BE2C (cell line): Measurements from ENCODE around the gene SLC26A4.
A peak's percentile ranks its signal among the peaks of the same experiment; 100 is the strongest.

Experiments used
- DNase-seq: peaks from one replicate; pipeline ENCODE4 v3.0.0-alpha.2; 2020
- H3K27me3 ChIP-seq: fragments of 250-450 bp; sonication (Bioruptor Pico); 2 replicates; pipeline ENCODE4 v1.5.1; 2020; ENCODE audit warnings: mild to moderate bottlenecking
- H3K36me3 ChIP-seq: fragments of 250-450 bp; sonication (Bioruptor Pico); 2 replicates; pipeline ENCODE4 v1.5.1; 2020; ENCODE audit warnings: mild to moderate bottlenecking
- H3K4me1 ChIP-seq: fragments of 250-450 bp; sonication (Bioruptor Pico); 2 replicates; pipeline ENCODE4 v1.5.1; 2020
- H3K4me3 ChIP-seq: 2 replicates; pipeline ENCODE4 v1.5.1; 2011; ENCODE audit warnings: low read depth, low read length
- H3K9me3 ChIP-seq: fragments of 250-450 bp; sonication (Bioruptor Pico); 2 replicates; pipeline ENCODE4 v1.5.1; 2020
- TF ChIP-seq, protein P1 (sequence below): IDR thresholded peaks from 2 replicates; pipeline ENCODE4 v1.5.1; 2012; ENCODE audit warnings: mild to moderate bottlenecking, low read depth, low read length

SLC26A4 gene

DNA sequence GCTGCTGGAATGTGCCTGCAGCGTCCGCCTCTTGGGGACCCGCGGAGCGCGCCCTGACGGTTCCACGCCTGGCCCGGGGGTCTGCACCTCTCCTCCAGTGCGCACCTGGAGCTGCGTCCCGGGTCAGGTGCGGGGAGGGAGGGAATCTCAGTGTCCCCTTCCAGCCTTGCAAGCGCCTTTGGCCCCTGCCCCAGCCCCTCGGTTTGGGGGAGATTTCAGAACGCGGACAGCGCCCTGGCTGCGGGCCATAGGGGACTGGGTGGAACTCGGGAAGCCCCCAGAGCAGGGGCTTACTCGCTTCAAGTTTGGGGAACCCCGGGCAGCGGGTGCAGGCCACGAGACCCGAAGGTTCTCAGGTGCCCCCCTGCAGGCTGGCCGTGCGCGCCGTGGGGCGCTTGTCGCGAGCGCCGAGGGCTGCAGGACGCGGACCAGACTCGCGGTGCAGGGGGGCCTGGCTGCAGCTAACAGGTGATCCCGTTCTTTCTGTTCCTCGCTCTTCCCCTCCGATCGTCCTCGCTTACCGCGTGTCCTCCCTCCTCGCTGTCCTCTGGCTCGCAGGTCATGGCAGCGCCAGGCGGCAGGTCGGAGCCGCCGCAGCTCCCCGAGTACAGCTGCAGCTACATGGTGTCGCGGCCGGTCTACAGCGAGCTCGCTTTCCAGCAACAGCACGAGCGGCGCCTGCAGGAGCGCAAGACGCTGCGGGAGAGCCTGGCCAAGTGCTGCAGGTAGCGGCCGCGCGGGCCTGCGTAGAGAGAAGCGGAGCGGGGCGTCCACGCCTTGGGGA is 645 bp downstream of the SLC26A4 start:
- TF ChIP-seq, protein P1, sequence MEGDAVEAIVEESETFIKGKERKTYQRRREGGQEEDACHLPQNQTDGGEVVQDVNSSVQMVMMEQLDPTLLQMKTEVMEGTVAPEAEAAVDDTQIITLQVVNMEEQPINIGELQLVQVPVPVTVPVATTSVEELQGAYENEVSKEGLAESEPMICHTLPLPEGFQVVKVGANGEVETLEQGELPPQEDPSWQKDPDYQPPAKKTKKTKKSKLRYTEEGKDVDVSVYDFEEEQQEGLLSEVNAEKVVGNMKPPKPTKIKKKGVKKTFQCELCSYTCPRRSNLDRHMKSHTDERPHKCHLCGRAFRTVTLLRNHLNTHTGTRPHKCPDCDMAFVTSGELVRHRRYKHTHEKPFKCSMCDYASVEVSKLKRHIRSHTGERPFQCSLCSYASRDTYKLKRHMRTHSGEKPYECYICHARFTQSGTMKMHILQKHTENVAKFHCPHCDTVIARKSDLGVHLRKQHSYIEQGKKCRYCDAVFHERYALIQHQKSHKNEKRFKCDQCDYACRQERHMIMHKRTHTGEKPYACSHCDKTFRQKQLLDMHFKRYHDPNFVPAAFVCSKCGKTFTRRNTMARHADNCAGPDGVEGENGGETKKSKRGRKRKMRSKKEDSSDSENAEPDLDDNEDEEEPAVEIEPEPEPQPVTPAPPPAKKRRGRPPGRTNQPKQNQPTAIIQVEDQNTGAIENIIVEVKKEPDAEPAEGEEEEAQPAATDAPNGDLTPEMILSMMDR, result peak; percentile 26
- Histone ChIP-seq H3K36me3 (no peaks in the 10 kb centered on the region), H3K4me1 (no peaks in the 10 kb centered on the region; the same call in none of the 2 replicates), H3K9me3 (no peaks in the 10 kb centered on the region), H3K27me3 (peaks cover 25% of the 10 kb centered on the region), H3K4me3 (peak overlapping the region; percentile 66)
- peak; percentile 73 for DNase-seq

DNA sequence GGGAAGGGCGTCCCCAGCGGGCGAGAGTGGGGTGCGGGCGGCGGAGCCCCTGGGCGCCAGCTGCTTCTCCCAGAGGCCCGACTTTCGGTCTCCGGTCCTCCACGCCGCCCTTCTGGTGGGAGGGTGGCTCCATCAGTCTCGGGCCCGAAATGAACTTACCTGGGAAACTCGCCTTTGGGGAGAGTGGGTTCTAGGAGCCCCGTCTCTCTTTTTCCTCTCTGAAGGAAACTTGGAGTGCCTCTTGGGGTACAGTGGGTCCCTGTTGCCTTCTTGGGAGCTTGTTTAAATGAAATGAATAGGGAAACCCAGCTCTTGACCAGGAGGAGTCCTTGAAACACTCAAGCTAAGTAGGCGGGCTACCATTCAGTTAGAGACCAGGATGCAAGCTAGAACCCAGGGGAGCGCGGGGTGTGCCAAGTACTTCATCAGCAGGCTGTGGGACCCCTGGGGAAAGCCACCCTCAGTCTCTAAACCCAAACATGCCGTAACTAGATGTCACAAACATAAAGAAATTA is 1.3 kb downstream of the SLC26A4 start:
- peaks cover 25% of the 10 kb centered on the region for H3K27me3 ChIP-seq
- TF ChIP-seq, protein P1, result no peak
- H3K4me3 ChIP-seq, result peak overlapping the region; percentile 66
- H3K4me1 ChIP-seq, result no peaks in the 10 kb centered on the region; the same call in none of the 2 replicates
- DNase-seq, result no peak
- no peaks in the 10 kb centered on the region for H3K9me3 ChIP-seq
- H3K36me3 ChIP-seq, result no peaks in the 10 kb centered on the region

DNA sequence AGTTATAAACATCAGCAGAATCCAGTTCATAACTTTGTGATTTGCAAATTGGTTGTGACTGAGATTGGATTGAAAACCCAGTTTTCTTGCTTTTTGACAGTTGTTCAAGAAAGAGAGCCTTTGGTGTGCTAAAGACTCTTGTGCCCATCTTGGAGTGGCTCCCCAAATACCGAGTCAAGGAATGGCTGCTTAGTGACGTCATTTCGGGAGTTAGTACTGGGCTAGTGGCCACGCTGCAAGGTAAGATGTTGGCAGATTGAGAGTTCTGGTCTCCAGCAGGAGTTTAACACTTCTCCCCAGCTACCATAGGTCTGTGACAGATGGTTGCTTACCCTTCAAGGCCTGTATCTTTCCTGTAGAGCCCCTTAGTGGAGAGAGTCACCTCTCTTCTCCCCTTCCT is 2.6 kb downstream of the SLC26A4 start:
- H3K4me1 ChIP-seq, result no peaks in the 10 kb centered on the region; the same call in none of the 2 replicates
- H3K27me3 ChIP-seq, result peaks cover 25% of the 10 kb centered on the region
- H3K9me3 ChIP-seq, result no peaks in the 10 kb centered on the region
- no peak overlapping the region for H3K4me3 ChIP-seq
- DNase-seq, result no peak
- H3K36me3 ChIP-seq, result no peaks in the 10 kb centered on the region
- TF ChIP-seq, protein P1, result no peak

DNA sequence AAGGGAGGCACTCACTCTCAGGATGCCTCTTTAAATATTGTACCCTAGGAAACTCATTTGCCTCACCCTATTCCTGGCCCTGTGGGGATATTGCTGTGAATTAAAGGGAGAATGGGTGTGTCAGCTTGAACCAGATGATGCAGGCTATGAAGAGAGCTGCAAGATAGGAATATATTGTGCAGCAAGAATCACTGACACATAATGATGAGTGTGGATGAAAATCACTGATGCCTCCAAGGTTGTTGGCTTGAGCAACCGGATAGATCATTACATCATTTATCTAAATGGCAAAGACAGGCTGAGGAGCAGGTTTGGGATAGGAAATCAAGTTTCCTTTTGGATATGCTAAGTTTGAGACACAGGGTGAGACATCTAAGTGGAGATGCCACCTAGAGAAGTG is 6.2 kb downstream of the SLC26A4 start:
- H3K9me3 ChIP-seq, result no peaks in the 10 kb centered on the region
- peaks cover 5% of the 10 kb centered on the region for H3K27me3 ChIP-seq
- DNase-seq, result no peak
- TF ChIP-seq, protein P1, result no peak
- H3K4me3 ChIP-seq, result no peak overlapping the region
- H3K36me3 ChIP-seq, result no peaks in the 10 kb centered on the region
- H3K4me1 ChIP-seq, result no peaks in the 10 kb centered on the region; the same call in 1 of the 2 replicates

DNA sequence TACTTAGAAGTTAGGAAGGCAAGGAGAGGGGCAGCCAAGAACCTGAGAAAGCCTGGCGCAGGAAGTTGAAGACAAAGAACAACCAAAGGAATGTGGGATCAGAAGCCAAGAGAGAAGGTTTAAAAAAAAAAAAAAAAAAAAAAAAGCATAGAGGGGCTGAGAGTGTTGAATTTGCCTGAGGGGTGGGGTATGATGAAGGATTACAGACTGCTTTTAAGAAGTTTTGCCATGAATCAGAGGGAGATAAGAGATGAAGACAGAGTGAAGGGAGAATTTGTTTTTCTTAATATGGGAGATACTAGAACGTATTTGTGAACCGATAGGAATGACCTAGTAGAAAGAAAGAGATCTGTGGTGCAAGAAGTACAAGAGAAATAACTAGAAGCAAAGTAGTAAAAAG is 6.7 kb downstream of the SLC26A4 start:
- H3K4me1 ChIP-seq, result no peaks in the 10 kb centered on the region
- no peaks in the 10 kb centered on the region; the same call in 1 of the 2 replicates for H3K27me3 ChIP-seq
- H3K36me3 ChIP-seq, result no peaks in the 10 kb centered on the region
- no peaks in the 10 kb centered on the region for H3K9me3 ChIP-seq
- H3K4me3 ChIP-seq, result no peak overlapping the region
- TF ChIP-seq, protein P1, result no peak
- DNase-seq, result no peak

DNA sequence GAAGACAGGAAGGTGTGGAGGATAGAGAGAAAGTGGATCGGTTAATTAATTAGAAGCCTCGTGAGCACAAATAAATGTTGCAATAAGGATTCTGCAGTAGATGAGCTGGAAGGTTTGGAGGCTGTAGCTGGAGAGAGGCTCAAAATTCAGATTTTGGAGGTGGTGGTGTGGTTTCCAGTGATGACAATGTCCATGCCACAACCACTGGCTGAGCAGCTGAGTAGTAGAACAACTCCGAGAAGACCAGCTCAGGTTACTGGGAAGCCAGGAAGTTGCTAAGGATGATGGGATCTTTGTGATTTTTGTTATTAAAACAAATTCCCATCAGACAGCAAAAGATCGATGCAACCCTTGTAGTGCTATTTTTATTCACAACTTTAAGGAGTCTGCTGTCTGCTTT is 7.7 kb downstream of the SLC26A4 start:
- no peak for DNase-seq
- Histone ChIP-seq H3K9me3 (no peaks in the 10 kb centered on the region), H3K27me3 (no peaks in the 10 kb centered on the region), H3K36me3 (no peaks in the 10 kb centered on the region), H3K4me3 (no peak overlapping the region), H3K4me1 (no peaks in the 10 kb centered on the region)
- TF ChIP-seq, protein P1, result no peak
